ENCODE data around the gene C1orf226.

Gene C1orf226

GRCh38 chr1:162373072-162373427 lies 8.5 kb upstream of the C1orf226 start:
- DNase-seq (ENCODE audit: low spot score) = no peak
- TF ChIP-seq CTCF (IDR thresholded peaks at IDR 0.05; ENCODE audit: borderline replicate concordance, control extremely low read depth, extremely low read depth, insufficient read depth, missing control alignments) = no peak
- in situ Hi-C loops (cut with MboI; ENCODE audit: low sequenced_read_pairs, unreplicated experiment) = no loop called here

GRCh38 chr1:162373541-162374260 lies 7.8 kb upstream of the C1orf226 start:
- DNase-seq (ENCODE audit: low spot score) = no peak
- in situ Hi-C loops (cut with MboI; ENCODE audit: low sequenced_read_pairs, unreplicated experiment) = no loop called here
- TF ChIP-seq CTCF (IDR thresholded peaks at IDR 0.05; ENCODE audit: borderline replicate concordance, control extremely low read depth, extremely low read depth, insufficient read depth, missing control alignments) = no peak

GRCh38 chr1:162374406-162374805 lies 7.1 kb upstream of the C1orf226 start:
- in situ Hi-C loops (cut with MboI; ENCODE audit: low sequenced_read_pairs, unreplicated experiment) = no loop called here
- TF ChIP-seq CTCF (IDR thresholded peaks at IDR 0.05; ENCODE audit: borderline replicate concordance, control extremely low read depth, extremely low read depth, insufficient read depth, missing control alignments) = no peak
- DNase-seq (ENCODE audit: low spot score) = no peak

- in situ Hi-C loops (cut with MboI; ENCODE audit: low sequenced_read_pairs, unreplicated experiment) = no loop called here
- no peak for DNase-seq (ENCODE audit: low spot score)
- no peak for TF ChIP-seq CTCF (IDR thresholded peaks at IDR 0.05; ENCODE audit: borderline replicate concordance, control extremely low read depth, extremely low read depth, insufficient read depth, missing control alignments)
Measured at GRCh38 chr1:162375463-162375862, 6.1 kb upstream of the C1orf226 start.

- in situ Hi-C loops (cut with MboI; ENCODE audit: low sequenced_read_pairs, unreplicated experiment) = no loop called here
- DNase-seq (ENCODE audit: low spot score) = no peak
- no peak for TF ChIP-seq CTCF (IDR thresholded peaks at IDR 0.05; ENCODE audit: borderline replicate concordance, control extremely low read depth, extremely low read depth, insufficient read depth, missing control alignments)
Measured at GRCh38 chr1:162376691-162377090, 4.8 kb upstream of the C1orf226 start, which contains the start of gene SPATA46. Gene SPATA46 (minus strand): TSS chr1:162376854. CDS start chr1:162376790, 64 bp downstream.

GRCh38 chr1:162380061-162380846 lies 1.3 kb upstream of the C1orf226 start:
- TF ChIP-seq CTCF (IDR thresholded peaks at IDR 0.05; ENCODE audit: borderline replicate concordance, control extremely low read depth, extremely low read depth, insufficient read depth, missing control alignments) = no peak
- in situ Hi-C loops (cut with MboI; ENCODE audit: low sequenced_read_pairs, unreplicated experiment) = no loop called here
- no peak for DNase-seq (ENCODE audit: low spot score)

Data from GM13976 (cell line).